Osteocyte (in vitro differentiated cells): Measurements from ENCODE around the gene HRCT1. TPM values are rescaled to one million over a fixed set of nuclear protein-coding genes. Genes with fewer than 3 reads are reported as not detected.

ENCODE experiments used
- DNase-seq: peaks from one replicate; pipeline ENCODE4 v3.0.0; 2021; ENCODE audit warnings: mixed read lengths; ENCODE audit not compliant: unreplicated experiment; ENCODE audit errors: extremely low spot score
- H3K27ac Mint-ChIP-seq: one replicate; pipeline ENCODE4 v1.8.0; 2021; ENCODE audit warnings: mild to moderate bottlenecking, mixed read lengths; ENCODE audit not compliant: unreplicated experiment
- H3K27me3 Mint-ChIP-seq: one replicate; pipeline ENCODE4 v1.8.0; 2021; ENCODE audit warnings: mixed read lengths; ENCODE audit not compliant: unreplicated experiment
- H3K36me3 Mint-ChIP-seq: one replicate; pipeline ENCODE4 v1.8.0; 2021; ENCODE audit warnings: mixed read lengths; ENCODE audit not compliant: unreplicated experiment
- H3K4me1 Mint-ChIP-seq: one replicate; pipeline ENCODE4 v1.8.0; 2021; ENCODE audit warnings: mixed read lengths; ENCODE audit not compliant: unreplicated experiment
- H3K4me3 Mint-ChIP-seq: one replicate; pipeline ENCODE4 v1.8.0; 2021; ENCODE audit warnings: mild to moderate bottlenecking, moderate library complexity, mixed read lengths; ENCODE audit not compliant: unreplicated experiment
- H3K9me3 Mint-ChIP-seq: one replicate; pipeline ENCODE4 v1.8.0; 2021; ENCODE audit warnings: mixed read lengths; ENCODE audit not compliant: unreplicated experiment
- total RNA-seq: library from RNA; stranded (reverse); gene quantifications from 2 replicates; pipeline ENCODE4 v1.2.1, GENCODE V29; 2021
- TF ChIP-seq, protein P1 (sequence below): fragments of 200-600 bp; sonication (generic); IDR thresholded peaks from 2 replicates; pipeline ENCODE4 v1.5.0; 2021; ENCODE audit warnings: antibody characterized with exemption, mild to moderate bottlenecking, moderate library complexity

The HRCT1 gene
- total RNA-seq, 1 donor from 2014 or later = 3.7 TPM

DNA sequence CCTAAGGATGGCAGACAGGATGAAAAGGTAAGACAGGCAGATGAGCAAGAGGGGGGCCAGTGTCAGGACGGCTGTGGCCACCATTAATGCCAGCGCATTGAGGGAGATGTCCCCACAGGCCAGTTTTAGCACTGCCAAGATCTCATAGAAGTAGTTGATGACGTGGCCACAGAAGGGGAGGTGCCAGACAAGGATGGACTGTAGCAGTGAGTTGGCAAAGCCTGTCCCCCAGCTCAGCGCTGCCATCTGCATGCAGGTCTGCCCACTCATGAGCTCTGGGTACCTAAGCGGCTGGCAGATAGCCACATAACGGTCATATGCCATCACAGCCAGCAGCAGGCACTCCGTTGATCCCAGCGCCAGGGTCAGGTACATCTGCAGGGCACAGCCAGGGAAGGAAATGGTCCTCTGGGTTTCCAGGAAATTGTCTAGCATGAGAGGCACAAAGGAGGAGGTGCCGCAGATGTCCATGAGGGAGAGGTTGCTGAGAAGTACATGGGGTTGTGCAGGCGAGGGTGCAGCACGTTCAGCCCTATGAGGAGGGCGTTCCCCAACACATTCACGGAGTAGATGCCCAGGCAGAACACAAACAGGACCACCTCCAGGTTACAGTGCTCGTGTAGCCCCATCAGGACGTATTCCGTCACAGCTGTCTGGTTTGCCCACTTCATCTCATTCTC lies 46.6 kb upstream of the HRCT1 start:
- peak; percentile 76 for DNase-seq
- H3K27me3 Mint-ChIP-seq = peaks cover 44% of the 10 kb centered on the region
- H3K4me1 Mint-ChIP-seq = no peaks in the 10 kb centered on the region
- H3K36me3 Mint-ChIP-seq = peaks cover 2% of the 10 kb centered on the region
- no peak overlapping the region for H3K27ac Mint-ChIP-seq
- H3K4me3 Mint-ChIP-seq = no peak overlapping the region
- H3K9me3 Mint-ChIP-seq = no peaks in the 10 kb centered on the region
- TF ChIP-seq, protein P1, sequence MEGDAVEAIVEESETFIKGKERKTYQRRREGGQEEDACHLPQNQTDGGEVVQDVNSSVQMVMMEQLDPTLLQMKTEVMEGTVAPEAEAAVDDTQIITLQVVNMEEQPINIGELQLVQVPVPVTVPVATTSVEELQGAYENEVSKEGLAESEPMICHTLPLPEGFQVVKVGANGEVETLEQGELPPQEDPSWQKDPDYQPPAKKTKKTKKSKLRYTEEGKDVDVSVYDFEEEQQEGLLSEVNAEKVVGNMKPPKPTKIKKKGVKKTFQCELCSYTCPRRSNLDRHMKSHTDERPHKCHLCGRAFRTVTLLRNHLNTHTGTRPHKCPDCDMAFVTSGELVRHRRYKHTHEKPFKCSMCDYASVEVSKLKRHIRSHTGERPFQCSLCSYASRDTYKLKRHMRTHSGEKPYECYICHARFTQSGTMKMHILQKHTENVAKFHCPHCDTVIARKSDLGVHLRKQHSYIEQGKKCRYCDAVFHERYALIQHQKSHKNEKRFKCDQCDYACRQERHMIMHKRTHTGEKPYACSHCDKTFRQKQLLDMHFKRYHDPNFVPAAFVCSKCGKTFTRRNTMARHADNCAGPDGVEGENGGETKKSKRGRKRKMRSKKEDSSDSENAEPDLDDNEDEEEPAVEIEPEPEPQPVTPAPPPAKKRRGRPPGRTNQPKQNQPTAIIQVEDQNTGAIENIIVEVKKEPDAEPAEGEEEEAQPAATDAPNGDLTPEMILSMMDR = peak; percentile 11

DNA sequence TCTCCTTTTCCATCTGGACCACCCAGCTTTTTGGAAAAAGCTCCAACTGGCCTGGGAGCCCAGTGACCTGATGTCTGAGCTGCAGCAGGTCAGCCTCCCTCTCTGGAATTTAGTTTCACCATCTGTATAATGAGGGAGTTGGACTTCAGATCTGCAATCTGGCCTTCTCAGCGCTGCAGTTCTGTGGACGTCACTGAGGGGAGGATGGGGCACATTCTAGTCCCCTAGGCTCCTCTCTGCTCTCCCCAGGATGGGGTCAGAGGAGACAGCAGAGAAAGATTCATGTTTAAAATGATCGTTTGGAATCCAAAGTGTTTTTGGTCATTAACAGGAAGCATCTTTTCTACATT lies 46.0 kb upstream of the HRCT1 start:
- Mint-ChIP-seq H3K4me3 (no peak overlapping the region), H3K27me3 (peaks cover 44% of the 10 kb centered on the region), H3K9me3 (no peaks in the 10 kb centered on the region), H3K36me3 (no peaks in the 10 kb centered on the region), H3K4me1 (no peaks in the 10 kb centered on the region), H3K27ac (no peak overlapping the region)
- DNase-seq = no peak
- TF ChIP-seq, protein P1 = no peak

DNA sequence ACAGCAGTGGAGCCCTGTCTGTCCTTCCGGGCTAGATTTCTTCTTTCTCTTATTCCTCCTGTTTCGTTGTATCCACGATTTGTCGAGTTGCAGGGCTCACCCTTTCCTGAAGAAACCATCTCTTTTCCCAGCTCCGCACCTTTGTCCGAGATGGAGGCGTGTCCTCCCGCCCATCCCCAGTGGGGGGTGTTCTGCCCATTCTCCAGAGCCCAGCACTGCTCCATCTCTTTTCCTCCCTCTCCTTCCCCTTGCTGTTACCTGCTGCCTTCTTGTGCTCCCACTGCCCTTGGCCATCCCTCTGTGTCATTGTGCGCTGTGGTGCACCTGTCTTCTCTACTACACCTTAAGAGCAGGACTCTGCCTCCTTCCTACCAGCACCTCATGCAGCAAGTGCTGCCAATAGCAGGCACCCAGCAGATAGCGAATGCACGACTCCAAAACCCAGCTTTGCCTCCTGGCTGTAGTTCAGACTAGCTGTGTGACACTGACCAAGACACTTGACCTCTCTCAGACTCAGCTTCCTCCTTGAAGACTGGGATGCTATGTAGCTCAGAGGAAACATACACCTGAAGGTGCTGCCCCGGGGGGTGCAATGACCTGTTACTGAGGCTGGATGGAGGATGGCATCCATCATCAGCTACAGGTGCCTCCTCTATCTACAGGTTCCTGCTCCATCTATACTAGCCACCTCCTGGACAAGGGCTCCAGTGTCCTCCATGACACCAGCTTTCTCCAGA lies 44.7 kb upstream of the HRCT1 start:
- no peak overlapping the region for H3K4me3 Mint-ChIP-seq
- TF ChIP-seq, protein P1 = no peak
- no peaks in the 10 kb centered on the region for H3K36me3 Mint-ChIP-seq
- H3K4me1 Mint-ChIP-seq = no peaks in the 10 kb centered on the region
- no peak overlapping the region for H3K27ac Mint-ChIP-seq
- H3K27me3 Mint-ChIP-seq = peaks cover 44% of the 10 kb centered on the region
- no peaks in the 10 kb centered on the region for H3K9me3 Mint-ChIP-seq
- peak; percentile 53 for DNase-seq

DNA sequence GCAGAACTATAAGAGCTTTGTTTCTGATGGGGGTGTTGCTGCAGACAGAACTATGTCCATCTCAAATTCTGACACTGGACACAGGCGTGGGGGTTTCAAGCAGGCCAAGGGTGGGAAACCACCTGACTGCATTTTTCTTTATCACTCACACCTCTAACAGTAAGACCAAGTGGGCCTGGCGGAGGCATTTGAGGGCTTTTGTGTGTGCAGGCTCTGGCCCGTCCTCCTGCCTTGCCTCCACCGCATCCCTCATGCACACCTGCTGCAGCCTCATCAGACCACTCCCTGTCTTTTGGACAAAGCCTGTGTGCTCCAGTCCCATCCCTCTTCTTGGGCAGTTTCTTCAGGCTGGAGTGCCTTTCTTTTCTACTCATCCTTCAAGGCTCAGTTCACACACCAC lies 43.7 kb upstream of the HRCT1 start:
- TF ChIP-seq, protein P1 = no peak
- Mint-ChIP-seq H3K4me1 (no peaks in the 10 kb centered on the region), H3K4me3 (no peak overlapping the region), H3K36me3 (no peaks in the 10 kb centered on the region), H3K9me3 (no peaks in the 10 kb centered on the region), H3K27me3 (peaks cover 44% of the 10 kb centered on the region), H3K27ac (no peak overlapping the region)
- DNase-seq = peak; percentile 65

DNA sequence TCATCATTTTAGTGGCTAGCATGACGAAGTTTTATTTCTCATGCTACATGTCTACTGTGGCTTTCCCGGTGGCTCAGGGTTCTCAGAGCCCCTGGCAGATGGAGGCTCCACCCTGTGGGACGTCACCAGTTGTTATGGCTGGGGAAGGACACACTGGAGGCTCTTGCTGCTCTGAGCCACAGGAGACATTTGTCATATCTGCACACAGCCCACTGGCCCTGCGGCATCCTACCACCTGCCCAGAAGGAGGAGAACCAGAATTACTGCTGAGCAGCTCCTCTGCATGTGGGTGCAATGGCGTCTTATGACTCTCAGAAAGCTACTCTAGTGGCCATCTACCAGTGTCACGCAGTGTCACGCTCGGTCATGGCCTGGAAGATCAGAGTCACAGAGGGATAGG lies 42.4 kb upstream of the HRCT1 start:
- no peak overlapping the region for H3K27ac Mint-ChIP-seq
- no peaks in the 10 kb centered on the region for H3K36me3 Mint-ChIP-seq
- H3K4me1 Mint-ChIP-seq = no peaks in the 10 kb centered on the region
- DNase-seq = peak; percentile 71
- peaks cover 44% of the 10 kb centered on the region for H3K27me3 Mint-ChIP-seq
- no peak overlapping the region for H3K4me3 Mint-ChIP-seq
- no peaks in the 10 kb centered on the region for H3K9me3 Mint-ChIP-seq
- TF ChIP-seq, protein P1 = no peak
